UCSD-AML1 (cell line): ENCODE data around the gene TBPL2.
A peak's percentile ranks its signal among the peaks of the same experiment; 100 is the strongest.
"Not testable (repeated sequence)": the region's sequence is repeated elsewhere in the genome, so short reads cannot be mapped to it uniquely, and the experiment has no call there.

ENCODE experiments used
- DNase-seq: peaks from one replicate; lab custom pipeline; 2025; ENCODE audit not compliant: unreplicated experiment; lab: John Stamatoyannopoulos, UW

Gene TBPL2

GRCh38 chr14:55404173-55404854 lies 36.1 kb downstream of the TBPL2 start:
- no peak for DNase-seq

DNA sequence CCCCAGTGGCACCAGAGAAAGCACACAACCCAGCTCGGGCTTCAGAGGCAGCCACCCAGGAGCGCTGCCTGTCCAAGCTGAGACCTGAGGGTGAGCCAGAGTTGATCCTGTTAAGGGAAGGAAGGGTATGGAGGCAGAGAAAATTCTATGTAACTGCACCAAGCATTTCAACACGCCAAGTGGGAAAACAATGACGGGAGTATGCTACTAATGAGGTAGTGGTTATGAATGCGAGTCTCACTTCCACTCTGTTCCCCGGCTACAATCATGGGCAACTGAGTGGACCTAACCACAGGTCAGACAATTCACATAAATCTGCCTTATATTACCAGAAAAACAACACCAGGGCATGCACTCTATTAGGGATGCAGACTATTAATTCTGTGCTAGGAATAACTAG lies 38.7 kb downstream of the TBPL2 start:
- no peak for DNase-seq

GRCh38 chr14:55399852-55400251 lies 40.6 kb downstream of the TBPL2 start:
- DNase-seq, result no peak

- DNase-seq, result no peak
Measured at GRCh38 chr14:55399183-55399582, 41.2 kb downstream of the TBPL2 start.

DNA sequence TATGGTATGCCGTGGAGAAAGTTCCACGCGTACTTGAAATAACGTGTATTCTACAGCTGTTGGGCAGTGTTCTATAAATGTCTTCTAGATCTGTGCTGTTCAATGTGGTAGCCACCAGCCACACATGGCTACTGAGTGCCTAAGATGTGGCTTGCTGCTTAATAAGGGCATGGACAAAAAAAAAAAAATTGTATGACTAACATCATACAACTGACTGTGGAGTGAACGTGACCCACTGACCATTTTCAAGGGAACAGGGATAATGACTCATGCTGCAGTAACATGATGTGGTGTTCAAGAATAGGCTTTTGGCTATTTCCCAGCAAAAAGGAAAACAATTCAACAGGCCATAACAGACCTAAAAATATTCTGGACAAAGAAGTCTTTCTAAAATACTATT lies 41.7 kb downstream of the TBPL2 start:
- DNase-seq, result no peak

DNA sequence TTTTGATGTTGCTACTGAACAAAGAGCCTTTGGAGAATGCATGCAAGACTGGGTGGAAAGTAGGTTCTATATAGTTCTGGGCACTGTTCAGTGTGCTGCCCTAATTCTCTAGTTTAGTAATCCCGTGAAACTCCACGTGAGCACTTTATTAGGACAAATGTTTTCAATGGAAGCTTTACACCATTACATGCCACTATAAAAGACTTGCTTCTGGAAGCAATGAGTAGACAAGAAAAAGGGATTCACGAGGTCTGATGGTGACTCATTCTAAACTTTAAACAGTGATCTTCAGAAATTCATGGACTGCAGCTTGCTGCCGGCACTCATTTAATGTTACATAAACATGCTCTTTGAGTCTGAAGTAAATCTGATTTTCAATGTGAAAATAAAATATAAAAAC lies 51.1 kb downstream of the TBPL2 start:
- DNase-seq, result no peak

GRCh38 chr14:55388160-55388559 lies 52.3 kb downstream of the TBPL2 start:
- no peak for DNase-seq

DNA sequence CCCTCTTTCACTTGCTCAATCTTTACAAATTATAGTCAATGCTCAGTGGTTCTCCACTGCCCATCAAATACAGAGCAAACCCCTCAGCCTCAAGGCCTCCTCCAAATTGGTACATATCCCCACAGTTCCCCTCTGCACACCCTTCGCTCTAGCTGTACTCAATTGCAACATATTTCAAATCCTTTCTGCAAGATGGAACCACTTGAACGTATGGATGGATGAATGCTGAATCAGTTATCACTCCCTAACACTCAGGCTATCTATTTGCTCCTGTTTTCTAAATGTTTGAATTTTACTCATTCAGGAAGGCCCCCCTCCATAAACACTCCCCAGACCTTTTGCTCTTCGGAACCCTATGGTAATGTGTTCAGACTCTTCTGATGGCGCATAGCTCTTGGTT lies 53.3 kb downstream of the TBPL2 start:
- no peak for DNase-seq

DNA sequence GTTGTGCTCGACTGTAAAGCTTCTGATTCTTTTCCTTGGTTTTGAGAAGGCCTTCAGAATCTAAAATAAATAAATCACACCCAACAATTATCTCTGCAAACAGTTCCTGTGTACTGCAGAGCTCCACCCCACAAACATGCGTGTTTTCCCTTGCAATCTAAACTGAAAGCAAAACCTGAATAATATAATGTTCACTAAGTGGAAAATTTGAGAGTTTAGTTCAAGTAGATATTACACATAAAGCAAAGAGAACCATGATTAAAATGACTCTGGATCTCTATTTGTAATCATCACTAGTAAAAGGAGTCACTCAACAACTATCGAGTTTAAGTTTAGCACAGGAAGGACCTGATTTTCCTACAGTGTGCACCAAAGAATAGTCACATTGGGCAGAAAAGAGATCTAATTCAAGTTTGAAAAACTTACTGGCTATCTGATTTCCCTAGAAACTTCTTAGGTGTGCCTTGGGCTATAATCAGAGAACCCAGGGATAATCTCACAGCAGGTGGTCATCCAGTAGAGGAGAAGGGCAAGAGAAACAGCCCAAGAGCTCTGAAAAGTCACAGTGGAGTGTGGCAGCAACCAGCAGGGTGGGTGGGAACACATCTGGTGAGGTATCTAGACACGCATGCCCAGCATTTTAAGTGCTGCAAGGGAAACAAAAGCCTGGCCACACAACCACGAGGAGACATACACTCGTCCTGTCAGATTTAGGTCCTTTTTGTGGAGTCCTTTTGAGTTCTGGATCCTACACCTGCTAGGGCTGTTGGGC lies 54.2 kb downstream of the TBPL2 start:
- no peak for DNase-seq

DNA sequence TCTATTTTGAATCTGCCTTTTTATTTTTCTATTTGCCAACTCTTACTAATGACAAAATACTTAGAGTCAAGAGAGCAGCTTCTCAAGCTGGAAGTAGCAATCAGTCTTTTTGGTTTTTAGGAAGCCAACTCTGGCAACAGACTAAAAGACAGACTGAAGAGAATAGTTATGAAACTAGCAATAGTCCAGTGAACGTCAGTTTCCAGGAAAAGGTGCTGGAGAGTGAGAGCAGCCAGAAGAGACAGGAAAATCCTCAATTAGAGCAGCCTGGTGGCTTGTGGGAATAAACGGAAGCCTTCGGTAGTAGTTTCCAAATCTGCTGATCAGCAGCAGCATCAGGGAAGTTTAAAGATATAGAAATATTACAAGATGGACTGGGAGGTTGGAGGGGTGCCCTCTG lies 55.9 kb downstream of the TBPL2 start:
- no peak for DNase-seq

DNA sequence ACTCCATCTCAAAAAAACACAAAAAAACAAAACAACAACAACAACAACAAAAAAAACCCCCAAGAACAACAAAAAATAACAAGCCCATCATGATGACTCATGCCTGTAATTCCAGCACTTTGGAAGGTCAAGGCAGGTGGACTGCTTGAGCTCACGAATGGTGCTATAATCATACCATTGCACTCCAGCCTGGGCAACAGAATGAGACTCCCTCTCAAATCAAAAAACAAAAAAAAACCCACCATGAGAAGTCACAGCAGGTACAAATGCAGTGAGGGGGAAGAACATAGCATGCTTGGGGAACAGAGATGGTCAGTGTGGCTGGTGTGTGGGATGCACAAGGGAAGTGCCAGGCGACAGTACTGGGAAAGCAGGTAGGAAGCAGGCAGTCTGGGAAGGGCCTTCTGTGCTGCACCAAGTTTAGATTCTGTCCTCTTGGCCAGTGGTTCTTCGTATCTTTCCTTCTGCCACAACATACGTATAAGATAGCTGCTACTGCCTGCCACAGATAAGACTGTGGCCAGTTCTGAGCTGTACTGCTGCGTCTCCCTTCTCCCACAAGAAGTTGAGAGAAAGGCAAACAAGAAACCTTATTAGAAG lies 56.8 kb downstream of the TBPL2 start:
- peak; percentile 29 for DNase-seq

- DNase-seq, result not testable (repeated sequence)
Measured at GRCh38 chr14:55383056-55383466, 57.4 kb downstream of the TBPL2 start.

- no peak for DNase-seq
Measured at GRCh38 chr14:55382483-55382882, 57.9 kb downstream of the TBPL2 start.

DNA sequence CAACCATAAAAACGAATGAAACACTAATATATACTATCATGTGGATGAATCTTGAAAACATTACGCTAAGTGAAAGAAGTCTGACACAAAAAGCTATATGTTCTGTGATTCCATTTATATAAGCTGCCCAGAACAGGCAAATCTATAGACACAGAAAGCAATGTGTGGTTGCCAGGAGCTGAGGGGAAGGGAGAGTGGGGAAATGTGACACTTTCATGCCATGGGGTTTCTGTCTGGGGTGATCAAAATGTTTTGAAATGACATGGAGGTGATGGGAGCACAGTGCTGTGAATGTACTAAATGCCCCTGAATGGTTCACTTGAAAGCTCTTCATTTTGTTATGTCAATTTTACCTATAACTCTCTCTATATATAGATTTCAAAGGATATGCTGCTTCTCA lies 58.9 kb downstream of the TBPL2 start:
- DNase-seq, result no peak

DNA sequence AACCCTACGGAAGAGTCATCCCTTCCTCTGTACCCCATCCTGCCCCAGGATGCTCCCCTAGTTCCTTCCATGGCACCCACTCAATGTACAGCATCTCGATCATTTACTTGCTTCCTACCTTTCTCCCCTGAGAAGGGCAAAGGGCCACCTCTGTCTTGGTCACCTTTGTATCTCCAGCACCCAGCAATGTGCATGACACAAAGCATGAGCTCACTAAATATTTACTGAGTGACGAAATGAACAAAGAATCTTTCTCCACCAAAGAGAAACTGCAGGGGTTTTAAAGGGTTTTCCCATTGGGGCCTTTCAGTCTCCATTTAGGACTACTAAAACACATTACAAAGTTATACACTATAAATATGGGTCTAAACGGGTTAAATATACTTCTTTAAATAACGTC lies 59.4 kb downstream of the TBPL2 start:
- DNase-seq, result no peak

DNA sequence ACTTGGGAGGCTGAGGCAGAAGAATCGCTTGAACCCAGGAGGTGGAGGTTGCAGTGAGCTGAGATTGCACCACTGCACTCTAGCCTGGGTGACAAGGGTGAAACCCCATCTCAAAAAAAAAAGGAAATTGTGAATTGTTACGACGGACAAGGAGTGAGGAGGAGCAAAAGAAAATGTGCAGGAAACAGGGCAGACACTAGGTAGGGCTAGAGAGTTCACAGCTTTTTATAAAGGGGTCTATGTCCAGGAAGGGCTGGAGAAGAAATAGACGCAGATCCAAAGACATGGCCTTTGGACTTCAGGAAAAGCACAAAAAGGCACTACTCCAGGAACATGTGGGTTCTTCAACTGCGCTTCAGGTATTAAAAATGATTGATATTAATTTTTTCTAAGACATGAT lies 63.2 kb downstream of the TBPL2 start:
- no peak for DNase-seq

GRCh38 chr14:55374771-55375170 lies 65.6 kb downstream of the TBPL2 start:
- DNase-seq, result no peak

DNA sequence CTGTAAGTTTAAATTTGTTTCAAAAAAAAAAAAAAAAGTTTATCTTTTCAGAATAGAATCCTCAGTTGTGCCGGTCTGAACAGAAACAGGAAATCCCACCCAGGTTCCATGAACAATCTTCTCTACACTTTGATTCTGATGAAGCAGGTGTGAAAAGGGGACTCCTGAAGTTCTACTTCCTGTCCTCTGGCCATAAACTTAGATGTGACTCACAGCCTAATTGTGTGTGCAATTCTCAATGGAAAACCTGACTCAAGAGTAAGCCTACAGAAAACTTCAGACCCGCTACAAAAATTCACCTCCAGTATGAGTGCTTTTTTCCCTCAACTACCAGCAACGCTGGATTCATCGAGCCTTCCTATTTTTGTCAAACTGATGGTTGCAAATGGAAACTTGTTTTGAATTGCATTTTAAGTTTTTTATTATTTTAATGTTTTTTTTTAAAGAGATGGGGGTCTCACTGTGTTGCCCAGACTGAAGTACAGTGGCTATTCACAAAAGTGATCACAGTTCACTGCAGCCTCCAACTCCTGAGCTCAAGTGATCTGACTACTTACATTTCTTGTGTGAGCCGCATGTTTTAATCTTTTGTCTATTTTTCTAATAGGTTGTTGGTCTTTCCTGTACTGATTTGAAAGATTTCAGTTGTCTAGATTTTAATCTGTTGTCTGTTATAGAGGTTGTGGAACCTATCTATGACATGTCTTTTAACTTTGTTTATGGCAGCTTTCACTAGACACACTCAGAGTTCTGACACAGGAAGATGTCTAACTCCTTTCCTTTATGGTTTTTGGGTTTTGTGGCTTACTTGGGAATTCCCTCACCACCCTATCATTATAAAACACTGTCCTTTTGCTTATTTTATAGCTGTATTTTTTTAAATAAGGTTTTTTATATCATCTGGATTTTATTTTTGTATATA lies 66.4 kb downstream of the TBPL2 start:
- DNase-seq, result no peak

- DNase-seq, result no peak
Measured at GRCh38 chr14:55372825-55373224, 67.6 kb downstream of the TBPL2 start.

DNA sequence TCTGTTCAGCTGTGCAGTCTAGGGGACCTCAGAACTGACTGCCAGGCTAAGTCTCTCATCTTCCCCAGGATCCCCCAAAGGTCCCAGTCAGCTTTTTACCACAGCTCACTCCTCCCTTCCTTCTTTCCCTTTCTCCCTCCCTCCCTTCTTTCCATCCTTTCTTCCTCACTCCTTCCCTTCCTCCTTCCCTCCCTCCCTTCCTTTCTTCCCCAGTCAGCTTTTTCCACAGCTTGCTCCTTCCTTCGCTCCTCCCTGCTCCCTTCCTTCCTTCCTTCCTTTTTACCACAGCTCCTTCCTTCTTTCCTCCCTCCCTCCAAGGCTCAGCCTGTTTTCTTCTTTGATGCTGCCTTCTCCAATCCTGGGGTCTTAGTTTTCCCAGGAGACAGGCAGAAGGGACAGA lies 68.0 kb downstream of the TBPL2 start:
- no peak for DNase-seq

DNA sequence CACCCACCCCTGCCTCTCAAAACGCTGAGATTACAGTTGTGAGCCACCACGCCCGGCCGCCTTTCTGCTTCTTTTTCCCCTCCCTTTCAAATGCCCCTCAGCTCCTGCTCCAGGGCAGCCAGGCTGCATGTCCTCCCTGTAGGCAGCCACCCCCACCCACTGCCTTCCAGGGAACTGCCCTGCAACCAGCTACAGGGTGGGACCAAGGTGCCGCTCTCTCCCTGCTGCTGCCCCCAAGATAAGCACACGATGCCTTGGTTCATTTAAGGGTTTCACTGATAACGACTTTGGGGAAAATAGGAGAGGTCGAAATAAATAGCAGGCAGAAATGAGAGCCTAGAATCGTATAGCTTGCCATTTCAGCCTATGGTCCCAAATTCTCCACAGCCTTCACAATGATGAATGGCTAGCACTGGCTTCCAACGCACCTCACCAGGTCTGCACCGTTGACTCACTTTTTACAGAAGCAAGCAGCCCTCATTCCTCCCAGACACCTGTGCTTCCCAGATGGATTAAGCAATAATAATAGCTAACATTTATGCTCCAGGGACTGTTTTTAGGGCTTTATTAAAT lies 69.4 kb downstream of the TBPL2 start:
- DNase-seq, result no peak
